HG03558 (cell line): Measurements from ENCODE around the gene PBX3.

Experiments used
- ATAC-seq: cut with Tn5 transposase; IDR thresholded peaks from one replicate; pipeline ENCODE4 v1.9.1; 2021; ENCODE audit warnings: moderate number of reproducible peaks; ENCODE audit not compliant: unreplicated experiment; ENCODE audit errors: extremely low read depth

Gene PBX3

GRCh38 chr9:125926936-125927335 lies 179.8 kb downstream of the PBX3 start:
- no peak for ATAC-seq

- no peak for ATAC-seq
These were observed 182.7 kb downstream of the PBX3 start for GRCh38 chr9:125929846-125930245.

GRCh38 chr9:125931211-125931610 lies 184.0 kb downstream of the PBX3 start:
- no peak for ATAC-seq

GRCh38 chr9:125932012-125932411 lies 184.8 kb downstream of the PBX3 start:
- ATAC-seq: no peak

- no peak for ATAC-seq
These were observed 185.7 kb downstream of the PBX3 start for GRCh38 chr9:125932746-125933455.

- no peak for ATAC-seq
These were observed 195.0 kb downstream of the PBX3 start for GRCh38 chr9:125942125-125942524.

- ATAC-seq: no peak
These were observed 196.7 kb downstream of the PBX3 start for GRCh38 chr9:125943831-125944230.

- ATAC-seq: no peak
These were observed 199.2 kb downstream of the PBX3 start for GRCh38 chr9:125946397-125946796.

- ATAC-seq: no peak
These were observed 201.9 kb downstream of the PBX3 start for GRCh38 chr9:125948887-125949596.

GRCh38 chr9:125949703-125950460 lies 202.7 kb downstream of the PBX3 start:
- no peak for ATAC-seq

- no peak for ATAC-seq
These were observed 203.8 kb downstream of the PBX3 start for GRCh38 chr9:125950880-125951471.

GRCh38 chr9:125953314-125954019 lies 206.3 kb downstream of the PBX3 start:
- no peak for ATAC-seq

GRCh38 chr9:125956102-125956501 lies 208.9 kb downstream of the PBX3 start:
- ATAC-seq: no peak

GRCh38 chr9:125959315-125959714 lies 212.1 kb downstream of the PBX3 start:
- ATAC-seq: no peak

- ATAC-seq: no peak
These were observed 212.9 kb downstream of the PBX3 start for GRCh38 chr9:125959951-125960619.

- no peak for ATAC-seq
These were observed 213.5 kb downstream of the PBX3 start for GRCh38 chr9:125960626-125961025.

- no peak for ATAC-seq
These were observed 213.9 kb downstream of the PBX3 start for GRCh38 chr9:125961072-125961471.

GRCh38 chr9:125963932-125964331 lies 216.8 kb downstream of the PBX3 start:
- no peak for ATAC-seq

GRCh38 chr9:125964702-125965225 lies 217.6 kb downstream of the PBX3 start:
- no peak for ATAC-seq
